NCI-H128 (cell line): Measurements from ENCODE around the gene SMIM41.

Experiments
- DNase-seq: peaks from one replicate; lab custom pipeline; 2025; ENCODE audit not compliant: unreplicated experiment; lab: John Stamatoyannopoulos, UW

The SMIM41 gene

DNA sequence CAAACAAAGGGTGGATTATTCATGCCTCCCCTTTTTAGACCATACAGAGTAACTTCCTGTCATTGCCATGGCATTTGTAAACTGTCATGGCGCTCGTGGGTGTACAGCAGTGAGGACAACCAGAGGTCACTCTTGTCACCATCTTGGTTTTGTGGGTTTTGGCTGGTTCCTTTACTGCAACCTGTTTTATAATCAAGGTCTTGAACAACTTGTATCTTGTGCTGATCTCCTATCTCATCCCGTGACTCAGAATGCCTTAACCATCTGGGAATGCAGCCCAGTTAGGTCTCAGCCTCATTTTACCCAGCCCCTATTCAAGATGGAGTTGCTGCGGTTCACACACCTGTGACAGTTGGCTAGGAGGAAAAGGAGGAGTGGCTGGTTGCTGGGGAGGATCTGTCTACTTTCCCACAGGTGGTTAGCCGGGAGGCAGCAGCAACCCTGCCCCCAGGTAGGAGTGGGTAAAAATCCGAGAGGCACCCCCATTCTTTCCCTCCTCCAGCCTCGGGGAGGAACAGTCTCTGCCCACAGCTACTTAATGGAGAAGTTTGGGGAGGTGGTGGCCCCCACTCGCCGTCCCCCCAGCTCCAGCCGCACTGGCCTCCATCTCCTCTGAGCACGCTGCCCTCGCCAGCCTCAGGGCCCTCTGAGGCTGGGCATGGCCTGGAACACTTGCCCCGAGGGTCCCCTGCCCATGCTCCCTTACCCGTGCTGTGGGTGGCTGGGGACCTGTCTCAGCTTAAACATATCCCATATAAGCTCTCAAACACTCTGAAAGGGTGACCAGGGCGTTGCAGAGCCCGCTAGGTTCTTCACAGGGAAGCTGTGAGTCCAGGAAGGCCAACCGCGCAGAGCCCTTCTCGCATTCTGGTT, 41.7 kb downstream of the SMIM41 start:
- no peak for DNase-seq

DNA sequence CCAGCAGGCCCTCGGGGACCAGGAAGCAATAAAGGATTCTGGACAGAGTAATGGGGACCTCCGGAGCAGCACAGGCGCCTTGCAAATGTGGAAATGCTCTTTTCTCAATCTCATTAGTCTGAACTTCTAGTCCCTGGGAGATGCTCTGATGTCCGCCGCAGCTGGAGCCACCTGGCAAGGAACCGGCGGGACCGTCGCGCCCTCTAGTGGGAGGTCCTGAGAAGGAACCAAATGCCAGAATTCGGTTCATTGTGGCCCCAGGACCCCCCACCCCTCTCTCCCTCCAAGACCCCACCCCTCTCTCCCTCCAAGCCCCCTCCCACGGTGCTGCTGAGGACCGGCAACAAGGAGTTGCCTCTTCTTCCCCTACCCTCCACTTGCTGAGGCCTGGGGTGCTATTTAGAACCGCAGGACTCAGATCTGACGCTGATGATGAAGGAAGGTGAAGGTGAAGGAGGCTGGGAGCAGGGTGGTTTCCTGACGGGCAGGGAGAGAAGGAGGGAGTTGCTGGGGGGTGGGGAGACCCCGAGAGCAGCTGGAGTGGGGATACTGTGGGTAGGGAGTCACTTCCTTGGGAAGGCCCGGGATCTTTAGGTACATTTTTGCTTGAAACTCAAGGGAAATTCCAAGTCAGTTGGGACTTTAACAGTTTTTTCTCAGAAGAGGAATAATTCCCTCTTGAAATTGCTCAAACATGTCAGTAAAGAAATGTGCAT, 42.5 kb downstream of the SMIM41 start:
- DNase-seq = peak; percentile 18

DNA sequence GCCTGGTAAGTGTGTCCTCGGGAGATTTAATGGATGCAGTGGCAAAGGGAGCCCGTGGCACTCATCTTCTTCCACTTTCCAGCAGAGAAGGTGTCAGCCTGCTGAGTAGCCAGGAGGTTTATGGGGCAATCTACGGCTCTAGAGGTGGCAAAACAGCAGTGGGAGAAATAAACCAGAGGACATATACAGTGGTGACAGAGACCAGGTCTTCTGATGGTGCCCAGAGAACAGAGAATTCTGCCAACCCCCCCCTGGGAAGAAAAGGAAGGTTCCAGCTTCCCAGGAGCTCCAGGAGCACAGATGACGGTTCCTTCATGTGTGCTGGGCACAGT, 43.0 kb downstream of the SMIM41 start:
- DNase-seq = no peak

DNA sequence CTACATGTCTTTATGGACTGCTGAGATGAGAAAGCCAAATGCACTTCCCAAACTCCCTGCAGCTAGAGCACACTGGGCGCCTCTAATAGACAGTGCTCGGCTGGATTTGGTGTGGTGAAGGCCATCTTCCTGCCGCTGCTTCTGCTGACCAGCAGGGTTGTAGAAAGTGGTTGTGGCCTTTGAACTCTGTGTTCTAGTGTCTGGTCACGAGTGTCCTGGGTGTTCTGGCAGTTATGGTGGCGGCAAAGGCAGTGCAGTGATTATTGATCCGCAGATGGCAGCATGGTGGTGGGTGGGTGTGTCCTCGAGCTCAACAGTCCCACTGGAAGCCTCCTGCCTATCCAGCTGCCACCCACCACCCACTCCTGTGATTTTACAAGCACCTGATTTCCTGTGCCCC, 43.4 kb downstream of the SMIM41 start:
- no peak for DNase-seq

DNA sequence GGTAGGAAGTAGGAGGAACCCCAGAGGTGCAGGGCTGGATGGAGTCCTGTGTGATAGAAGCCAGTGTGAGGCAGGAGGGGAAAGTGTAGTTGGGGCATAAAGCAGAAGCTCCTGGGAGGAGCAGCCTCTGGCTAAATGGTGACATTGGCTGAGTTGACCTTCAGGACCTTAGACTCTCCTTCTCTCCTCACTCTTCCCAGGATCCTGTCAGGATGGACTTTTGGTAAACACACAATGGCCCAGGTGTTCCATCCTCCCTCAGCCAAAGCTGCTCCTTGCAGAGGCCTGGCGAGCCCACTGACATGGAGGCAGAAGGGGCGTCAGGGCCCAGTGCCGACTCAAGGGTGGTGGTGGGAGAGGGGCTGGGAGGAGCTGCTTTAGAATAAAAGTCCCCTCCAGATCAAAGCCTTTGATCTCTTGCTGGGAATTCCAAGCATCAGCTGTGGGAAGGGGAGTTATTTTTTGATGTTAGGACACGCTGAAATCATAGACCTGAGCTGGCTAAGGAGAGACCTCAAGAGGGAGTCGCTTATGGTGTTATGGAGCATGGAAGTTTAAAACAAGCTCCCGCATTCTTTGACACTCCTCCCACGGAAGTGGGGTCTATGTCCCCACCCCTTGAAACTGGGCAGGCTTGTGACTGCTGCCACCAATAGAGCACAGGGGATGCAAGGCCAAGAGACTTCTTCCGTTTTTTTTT, 44.1 kb downstream of the SMIM41 start:
- no peak for DNase-seq

DNA sequence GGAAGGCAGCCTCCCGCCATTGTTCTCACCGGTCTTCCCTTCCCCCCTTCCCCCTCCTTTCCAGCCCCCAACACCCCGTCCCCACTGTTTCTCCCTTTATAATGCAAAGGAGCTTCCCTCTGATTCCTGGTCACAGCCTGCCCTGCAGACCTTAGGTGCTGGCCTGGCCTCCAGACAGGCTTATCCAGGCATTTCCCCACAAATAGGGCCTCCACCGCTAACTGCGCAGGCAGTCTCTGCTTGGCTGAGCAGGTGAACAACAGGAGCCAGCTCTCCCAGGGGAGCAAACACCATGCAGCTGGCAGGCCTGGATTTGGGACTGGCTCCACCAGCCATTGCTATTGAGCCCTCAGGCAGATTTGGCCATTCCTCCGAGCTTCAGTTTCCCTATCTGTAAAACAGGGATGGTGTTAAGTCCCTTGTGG, 46.0 kb downstream of the SMIM41 start:
- no peak for DNase-seq

DNA sequence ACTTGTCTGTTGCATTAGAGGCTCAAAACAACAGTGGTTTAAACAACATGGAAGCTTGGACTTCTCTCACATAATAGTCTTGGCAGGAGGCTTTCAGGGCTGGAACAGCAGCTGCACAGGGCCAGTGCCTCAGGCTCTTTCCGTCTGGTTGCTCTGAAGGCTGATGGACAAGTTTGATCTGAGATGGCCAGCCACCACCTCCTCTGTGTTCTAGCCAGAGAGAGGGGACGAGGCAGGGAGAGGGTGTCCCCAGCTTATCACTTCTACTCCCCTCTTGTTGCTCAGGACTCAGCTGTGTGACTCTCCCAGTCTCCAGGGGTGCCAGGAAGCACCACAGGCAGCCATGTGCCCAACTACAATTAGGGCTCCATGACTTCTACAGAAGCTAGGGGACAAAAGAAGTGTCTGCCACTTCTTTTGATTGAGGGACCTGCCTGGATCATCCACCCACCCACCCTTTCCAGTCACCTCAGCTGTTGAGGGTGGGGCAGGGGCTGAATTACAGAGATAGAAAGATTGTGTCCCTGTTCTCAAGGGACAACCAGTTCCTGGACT, 46.6 kb downstream of the SMIM41 start:
- no peak for DNase-seq

DNA sequence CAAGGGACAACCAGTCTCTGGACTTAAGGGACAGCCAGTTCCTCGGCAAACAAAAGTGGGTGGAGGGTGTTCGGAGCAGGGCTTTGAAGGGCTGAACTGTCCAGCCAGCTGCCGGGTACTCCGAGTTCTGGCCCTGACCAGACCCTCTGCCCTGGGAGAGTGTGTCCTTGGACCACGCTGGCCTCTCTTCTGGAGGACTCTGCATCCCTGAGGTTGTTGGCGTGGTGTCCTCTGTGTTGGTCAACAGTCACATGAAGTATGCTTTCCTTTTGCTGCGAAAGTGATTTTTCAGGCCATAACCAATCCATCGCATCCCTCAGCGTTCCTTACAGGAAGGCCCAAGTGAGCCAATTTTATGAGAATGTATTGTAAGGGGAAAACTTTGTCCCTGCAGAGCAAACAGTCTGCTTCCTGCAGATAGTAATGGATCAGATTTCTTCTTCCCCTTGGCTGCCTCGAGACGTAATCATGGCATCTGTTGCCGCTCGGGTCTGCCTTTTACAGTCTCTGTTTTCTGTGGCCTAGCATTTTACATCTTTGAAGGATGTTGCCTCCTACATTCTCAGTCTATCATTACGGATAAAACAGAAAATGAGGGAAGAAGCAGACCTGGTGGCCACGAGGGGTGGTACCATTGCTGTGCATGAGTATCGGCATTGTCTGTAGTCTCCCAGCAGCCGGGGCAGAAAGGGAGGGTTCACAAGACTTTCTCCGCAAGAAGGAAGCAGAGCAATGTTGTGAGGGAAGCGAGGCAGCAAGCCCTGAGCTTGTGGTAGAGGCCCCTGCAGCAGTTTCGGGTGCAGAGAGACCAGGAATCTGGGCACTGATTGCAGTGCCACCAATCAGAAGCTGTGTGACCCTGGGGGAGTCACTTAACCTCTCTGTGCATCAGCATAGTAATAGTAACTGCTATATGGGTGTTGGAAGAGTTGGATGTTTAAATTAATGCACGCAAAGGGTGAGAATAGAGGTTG, 47.4 kb downstream of the SMIM41 start:
- DNase-seq = no peak

DNA sequence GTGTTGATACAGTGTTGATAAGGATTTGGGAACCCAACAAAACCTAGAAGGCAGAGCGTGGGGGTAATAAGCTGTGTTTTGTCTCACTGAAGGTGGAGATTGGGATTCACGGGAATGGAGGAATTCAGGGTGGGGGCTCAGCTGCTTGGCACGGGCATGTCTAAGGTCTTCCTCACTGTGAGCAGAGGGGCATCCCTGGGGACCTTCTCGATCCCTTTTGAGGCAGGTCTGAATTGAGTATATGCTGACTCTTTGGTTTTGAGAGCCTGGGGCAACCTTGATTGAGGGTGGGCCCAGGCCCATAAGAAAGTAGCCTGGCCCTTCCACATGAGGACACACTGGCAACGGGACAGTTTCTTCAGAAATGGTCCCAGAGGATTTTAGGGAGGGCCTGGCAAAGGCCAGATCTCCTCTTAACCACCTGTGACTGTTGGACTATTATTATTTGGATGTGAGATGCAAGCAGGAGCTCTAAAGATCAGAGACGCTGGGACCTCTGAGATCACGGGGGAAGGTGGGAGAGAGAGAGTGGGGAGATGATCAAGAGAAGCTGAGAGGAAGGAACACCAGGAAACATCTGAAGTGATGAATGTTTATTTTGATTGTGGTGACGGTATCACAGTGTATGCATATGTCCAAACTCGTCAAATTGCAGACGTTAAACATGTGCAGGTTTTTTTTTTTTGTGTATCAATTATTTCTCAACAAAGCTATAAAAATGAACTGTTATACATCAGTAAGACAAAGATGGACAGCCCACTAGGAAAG, 48.4 kb downstream of the SMIM41 start:
- no peak for DNase-seq

DNA sequence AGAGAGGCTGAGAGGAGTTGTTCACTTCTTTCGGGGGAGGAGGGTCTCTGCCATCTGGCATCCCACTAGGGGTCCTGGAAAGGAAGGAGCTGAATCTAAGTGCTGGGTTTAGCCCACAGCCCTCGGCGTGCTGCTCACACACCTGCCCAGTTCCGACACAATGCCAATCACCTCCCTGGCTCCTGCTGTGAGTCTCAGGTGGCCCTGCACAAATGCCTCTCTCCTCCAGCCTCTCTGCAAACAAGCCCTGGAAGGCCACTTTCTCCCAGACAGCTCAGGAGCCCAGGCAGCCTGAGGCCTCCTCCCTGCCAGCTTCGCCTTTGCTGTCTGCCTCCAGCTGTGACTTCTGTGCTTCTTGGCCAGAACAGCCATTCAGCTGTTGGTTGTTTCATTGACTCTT, 51.2 kb downstream of the SMIM41 start:
- peak; percentile 80 for DNase-seq

DNA sequence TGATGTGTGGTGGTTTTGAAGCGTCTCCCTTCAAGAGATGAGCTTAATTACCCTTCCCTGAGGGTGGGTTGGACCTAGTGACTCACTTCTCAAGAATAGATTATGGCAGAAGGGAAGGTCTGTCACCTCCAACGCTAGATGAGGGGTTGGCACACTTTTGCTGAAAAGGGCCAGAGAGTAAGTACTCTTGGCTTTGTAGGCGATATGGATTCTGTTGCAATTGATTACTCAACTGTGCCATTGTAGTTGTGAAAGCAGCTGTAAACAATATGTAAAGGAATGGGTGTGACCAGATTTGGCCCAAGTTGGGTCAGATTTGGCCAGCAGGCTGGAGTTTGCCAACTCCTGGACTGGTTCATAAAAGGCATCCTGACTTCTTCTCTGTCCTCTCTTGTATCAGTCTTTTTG, 53.3 kb downstream of the SMIM41 start:
- DNase-seq = no peak

DNA sequence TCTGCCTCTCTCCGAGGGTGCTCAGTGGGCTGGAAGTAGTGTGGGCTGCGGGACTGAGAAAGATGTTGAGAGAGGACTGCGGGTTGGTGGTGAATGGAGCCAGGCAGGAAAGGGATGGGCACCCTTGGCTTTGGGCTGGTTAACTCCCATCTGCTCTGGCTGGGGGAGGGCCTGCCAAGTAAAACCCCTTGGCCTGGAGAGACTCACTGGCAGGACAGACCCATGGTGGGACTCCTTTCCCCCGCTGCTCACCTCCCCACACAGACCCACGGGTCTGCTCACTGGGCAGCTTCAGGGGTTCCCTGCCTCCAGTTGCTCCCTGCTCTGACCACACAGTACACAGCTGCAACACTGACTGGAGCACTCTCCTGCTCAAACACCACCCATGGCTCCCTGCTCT, 58.2 kb downstream of the SMIM41 start:
- no peak for DNase-seq

DNA sequence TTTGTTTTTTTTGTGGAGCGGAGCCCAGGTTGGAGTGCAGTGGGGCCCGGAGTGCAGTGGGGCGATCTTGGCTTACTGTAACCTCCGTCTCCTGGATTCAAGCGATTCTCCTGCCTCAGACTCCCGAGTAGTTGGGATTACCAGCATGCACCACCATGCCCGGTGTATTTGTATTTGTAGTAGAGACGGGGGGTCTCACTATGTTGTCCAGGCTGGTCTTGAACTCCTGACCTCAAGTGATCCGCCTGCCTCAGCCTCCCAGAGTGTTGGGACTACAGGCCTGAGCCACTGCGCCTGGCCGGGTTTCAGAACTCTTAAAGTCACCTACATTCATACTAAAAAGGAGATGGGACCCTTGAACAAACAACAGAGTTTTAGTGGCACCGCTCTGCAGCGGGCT, 59.6 kb downstream of the SMIM41 start:
- DNase-seq = no peak

DNA sequence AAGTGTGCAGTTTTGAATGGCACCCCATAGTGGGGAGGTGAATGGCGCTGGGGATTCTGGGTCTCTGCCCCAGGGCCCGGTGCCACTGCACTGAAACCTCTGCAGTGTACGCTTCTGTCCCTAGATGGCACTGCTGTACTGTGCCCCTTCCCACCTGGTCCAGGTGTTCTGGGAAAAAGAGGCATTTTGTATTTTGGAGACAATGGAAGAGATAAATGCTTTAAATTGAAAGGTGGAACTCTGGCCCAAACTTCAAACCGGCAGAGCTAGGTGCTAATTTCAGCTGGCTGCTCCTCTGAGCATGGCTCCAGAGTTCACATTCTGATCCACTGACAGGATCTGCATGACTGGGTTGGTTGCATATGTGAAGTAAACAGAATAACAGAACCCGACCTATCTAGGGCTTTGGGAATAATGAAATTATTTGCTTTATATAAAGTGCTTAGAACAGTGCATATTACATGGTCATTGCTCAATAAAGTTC, 60.1 kb downstream of the SMIM41 start:
- DNase-seq = peak; percentile 44

DNA sequence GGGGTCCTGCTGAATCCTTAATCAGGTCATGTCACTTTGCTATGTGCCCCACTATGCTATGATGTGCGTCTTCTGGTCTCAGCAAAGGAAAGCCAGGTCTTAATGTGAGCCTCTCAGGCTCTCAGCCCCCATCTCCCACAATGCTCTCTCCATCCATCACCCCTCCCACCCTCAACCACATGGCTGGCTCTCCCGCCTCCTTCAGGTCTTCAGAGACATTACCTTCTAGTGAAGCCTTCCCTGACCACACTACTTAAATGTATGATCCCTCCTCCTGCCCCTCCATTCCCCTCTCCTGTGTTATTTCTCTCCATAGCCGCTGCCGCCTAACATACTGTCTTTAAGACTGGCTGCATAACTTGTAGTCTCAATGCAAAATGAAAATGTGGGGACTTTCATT, 61.8 kb downstream of the SMIM41 start:
- DNase-seq = no peak

DNA sequence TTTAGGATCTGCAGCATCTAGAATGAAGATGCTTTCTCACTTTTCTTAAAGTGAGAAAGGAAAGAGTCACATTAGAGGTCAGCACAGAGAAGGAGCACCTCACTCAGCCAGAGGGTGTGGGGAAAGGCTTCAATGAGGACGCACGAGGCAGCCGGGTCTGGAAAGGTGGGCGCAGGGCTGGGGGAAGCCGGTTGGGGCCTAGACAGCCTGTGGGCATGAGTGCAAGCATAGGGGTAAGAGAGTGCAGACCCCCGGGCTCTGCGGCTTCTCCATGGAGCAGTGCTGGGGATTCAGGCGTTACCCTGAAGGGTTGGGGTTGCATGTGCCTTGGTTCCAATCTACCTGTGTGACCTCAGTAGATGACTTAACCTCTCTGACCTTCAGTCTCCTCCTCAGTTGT, 62.4 kb downstream of the SMIM41 start:
- no peak for DNase-seq

DNA sequence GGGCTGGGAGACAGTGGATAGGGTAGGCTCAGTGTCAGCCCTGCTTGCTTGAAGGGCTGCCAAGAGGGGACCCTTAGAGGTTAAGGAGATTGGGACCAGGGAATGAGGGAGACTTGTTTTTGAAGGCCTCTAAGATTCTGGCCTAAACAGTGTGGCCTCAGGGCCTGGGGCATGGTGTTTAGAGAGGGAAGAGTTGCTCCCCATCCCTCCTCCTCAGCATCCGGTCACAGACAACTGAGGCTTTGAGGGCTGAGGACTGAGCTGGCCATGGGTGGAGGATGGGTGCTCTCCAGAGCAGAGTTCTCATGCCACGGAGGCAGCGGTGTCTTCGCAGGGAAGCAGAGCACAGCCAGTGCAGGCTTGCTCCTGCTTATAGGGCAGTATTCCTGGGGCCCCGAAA, 62.9 kb downstream of the SMIM41 start:
- DNase-seq = no peak

DNA sequence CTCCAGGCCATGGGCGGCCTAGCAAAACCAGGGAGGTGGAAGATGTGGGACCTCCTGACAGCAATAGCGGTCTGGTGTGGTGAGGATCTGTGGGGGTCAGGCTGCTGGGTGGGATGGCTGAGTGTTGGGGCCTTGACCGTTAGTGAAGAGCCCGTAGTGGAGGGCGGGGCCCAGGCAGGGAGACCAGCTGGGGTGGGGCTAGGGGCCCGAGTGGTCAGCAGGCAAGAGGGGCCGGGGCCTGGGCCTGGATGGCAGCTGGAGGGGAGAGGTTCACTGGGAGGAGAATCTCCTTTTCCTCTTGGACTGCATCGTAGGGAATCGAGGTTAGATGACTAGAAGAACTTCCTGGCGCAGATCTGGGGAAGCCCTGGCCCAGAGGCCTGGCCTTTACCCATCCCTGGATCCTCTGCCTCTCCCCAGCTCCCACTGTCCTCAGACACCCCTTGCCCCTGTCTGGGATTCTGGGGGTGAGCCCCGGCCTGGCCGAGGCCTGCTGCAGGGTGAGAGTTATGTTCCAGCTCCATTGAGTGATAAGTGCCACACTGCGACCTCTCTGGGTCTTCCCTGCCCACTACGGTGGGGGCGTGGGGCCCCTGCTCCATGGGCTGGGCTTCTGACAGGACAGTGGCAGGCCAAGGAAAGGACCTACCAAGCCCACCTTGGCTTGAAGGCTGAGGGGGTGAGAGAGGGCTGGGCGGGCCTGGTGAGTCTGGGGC, 65.2 kb downstream of the SMIM41 start:
- no peak for DNase-seq
